Measurements from ENCODE around the gene GTF2A1. TPM values are rescaled to one million over a fixed set of nuclear protein-coding genes. Genes with fewer than 3 reads are reported as not detected.

GTF2A1 gene
- total and polyA plus RNA-seq, 7 donors, result 8.1 to 45.1 (median 25.5) TPM

GRCh38 chr14:81187832-81188522 lies 32.8 kb downstream of the GTF2A1 start:
- intact Hi-C loops (cut with DNase I), result no loop called here

DNA sequence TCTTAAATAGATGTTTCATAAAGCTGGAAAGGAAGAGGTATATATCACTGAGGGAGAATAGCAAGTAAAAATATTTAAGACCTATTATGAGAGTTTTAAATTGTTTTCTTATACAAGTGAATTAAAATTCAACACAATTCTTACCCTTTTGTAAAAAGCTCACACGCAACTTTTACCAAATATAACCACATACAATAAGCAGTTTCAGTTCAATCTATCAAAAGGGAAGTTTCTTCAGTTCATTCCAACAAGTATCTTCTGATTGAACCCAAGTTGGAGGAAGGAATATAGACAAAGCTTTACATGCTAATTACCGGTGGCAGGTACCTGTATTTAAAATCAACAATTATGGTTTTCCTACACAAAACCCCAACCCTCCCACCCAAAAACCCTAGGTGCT lies 41.1 kb downstream of the GTF2A1 start:
- DNase-seq, result no peak
- H3K27me3 ChIP-seq (ENCODE audit: insufficient read depth in 3 of 3, low read length in 2 of 3), result no peaks in the 10 kb centered on the region
- intact Hi-C loops (cut with DNase I), result no loop called here
- TF ChIP-seq CTCF (IDR thresholded peaks at IDR 0.05), result no peak
- H3K27ac ChIP-seq, result no peak overlapping the region
- peaks cover 17% of the 10 kb centered on the region for H3K4me1 ChIP-seq
- 94 to 95% (median 94%) methylated on average over 2 of the region's 2 CpGs for WGBS, 3 donors
- no peak overlapping the region for H3K4me3 ChIP-seq
- no peak for ATAC-seq
- H3K9me3 ChIP-seq, result no peaks in the 10 kb centered on the region
- peaks cover 0 to 37% of the 10 kb centered on the region in 2 donors for H3K36me3 ChIP-seq (ENCODE audit: insufficient read depth in 1 of 2, low read depth in 1 of 2)

More at GRCh38 chr14:81187832-81188522, 32.8 kb downstream of the GTF2A1 start:
- no peak for TF ChIP-seq CTCF (IDR thresholded peaks at IDR 0.05)
- H3K27ac ChIP-seq, result no peak overlapping the region
- ATAC-seq (no peak), DNase-seq (no peak)
- peaks cover 2 to 78% of the 10 kb centered on the region in 2 donors for H3K36me3 ChIP-seq (ENCODE audit: insufficient read depth in 1 of 2, low read depth in 1 of 2)
- no peaks in the 10 kb centered on the region for H3K27me3 ChIP-seq (ENCODE audit: insufficient read depth in 3 of 3, low read length in 2 of 3)
- H3K4me3 ChIP-seq, result no peak overlapping the region
- WGBS, 3 donors, result 95 to 96% (median 96%) methylated on average over 5 of the region's 5 CpGs
- peaks cover 7% of the 10 kb centered on the region for H3K4me1 ChIP-seq
- no peaks in the 10 kb centered on the region for H3K9me3 ChIP-seq

GRCh38 chr14:81178063-81178462 lies 42.7 kb downstream of the GTF2A1 start:
- Histone ChIP-seq H3K27ac (no peak overlapping the region), H3K4me3 (no peak overlapping the region), H3K27me3 (ENCODE audit: insufficient read depth in 3 of 3, low read length in 2 of 3) (no peaks in the 10 kb centered on the region), H3K36me3 (ENCODE audit: insufficient read depth in 1 of 2, low read depth in 1 of 2) (peaks cover 0 to 22% of the 10 kb centered on the region in 2 donors), H3K9me3 (no peaks in the 10 kb centered on the region), H3K4me1 (peaks cover 11% of the 10 kb centered on the region)
- TF ChIP-seq CTCF (IDR thresholded peaks at IDR 0.05), result no peak
- intact Hi-C loops (cut with DNase I), result no loop called here
- DNase-seq (no peak), ATAC-seq (no peak)

DNA sequence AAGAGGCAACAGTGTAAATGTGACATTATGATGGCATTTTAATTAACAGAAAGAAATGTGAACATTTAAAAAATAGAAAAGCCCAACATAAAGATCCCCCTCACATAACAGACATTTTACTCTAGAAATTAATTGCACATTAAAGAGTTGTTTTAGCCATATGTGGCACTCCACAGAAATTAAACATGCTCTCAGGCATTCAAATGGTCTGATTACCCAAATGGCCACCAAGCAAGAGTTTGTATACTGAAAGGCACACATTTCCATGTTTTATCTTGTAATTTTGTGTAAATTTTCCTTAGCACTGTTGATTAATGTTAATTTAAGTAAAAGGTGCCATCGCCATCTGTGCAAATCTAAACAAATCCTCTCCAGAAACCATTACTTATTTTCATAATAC lies 43.5 kb downstream of the GTF2A1 start:
- intact Hi-C loops (cut with DNase I), result no loop called here
- WGBS, 3 donors, result 94 to 100% (median 97%) methylated on average over 1 of the region's 1 CpG
- no peak overlapping the region for H3K4me3 ChIP-seq

More for the DNA sequence above, 43.5 kb downstream of the GTF2A1 start:
- no peak for TF ChIP-seq CTCF (IDR thresholded peaks at IDR 0.05)
- Histone ChIP-seq H3K4me1 (peaks cover 3% of the 10 kb centered on the region), H3K27ac (no peak overlapping the region), H3K36me3 (ENCODE audit: insufficient read depth in 1 of 2, low read depth in 1 of 2) (peaks cover 0 to 20% of the 10 kb centered on the region in 2 donors), H3K27me3 (ENCODE audit: insufficient read depth in 3 of 3, low read length in 2 of 3) (no peaks in the 10 kb centered on the region), H3K9me3 (no peaks in the 10 kb centered on the region)
- DNase-seq (no peak), ATAC-seq (no peak)
